ENCODE measurements around the gene C17orf58. TPM values are rescaled to one million over a fixed set of nuclear protein-coding genes. Genes with fewer than 3 reads are reported as not detected.
A peak's percentile ranks its signal among the peaks of the same experiment; 100 is the strongest.

The C17orf58 gene
- total RNA-seq, 1 experiment from 2014 or later: 14.4 TPM

- Mint-ChIP-seq H3K4me1 (ENCODE audit: low read depth, unreplicated experiment) (peaks cover 6% of the 10 kb centered on the region), H3K4me3 (ENCODE audit: unreplicated experiment) (peak overlapping the region; percentile 89), H3K9me3 (ENCODE audit: unreplicated experiment) (no peaks in the 10 kb centered on the region), H3K27ac (ENCODE audit: unreplicated experiment) (peak overlapping the region; percentile 94), H3K36me3 (ENCODE audit: insufficient read depth, unreplicated experiment) (peaks cover 51% of the 10 kb centered on the region), H3K27me3 (ENCODE audit: insufficient read depth, unreplicated experiment) (no peaks in the 10 kb centered on the region)
- POLR2A ChIA-PET: interaction anchor here (0.5 to 1.1 kb wide), 13 partner anchors 9 to 423 kb away, joined by 3 to 15 read pairs (median 4); partner anchors contain the start of gene WIPI1
- CTCF ChIA-PET: interaction anchor here (1.0 kb wide), 1 partner anchor 15 kb away, joined by 5 read pairs; no protein-coding TSS in a partner anchor
- H3K9me3 ChIP-seq: no peaks in the 10 kb centered on the region
- no peak for TF ChIP-seq CTCF (IDR thresholded peaks at IDR 0.05; ENCODE audit: insufficient read depth in 1 of 2, low read depth in 1 of 2, low read length in 1 of 2, severe bottlenecking in 1 of 2, unreplicated experiment in 1 of 2)
- no peaks in the 10 kb centered on the region; the same call in 1 of the 2 replicates for H3K36me3 ChIP-seq (ENCODE audit: control insufficient read depth, insufficient read depth, low read length)
- intact Hi-C loops (cut with micrococcal nuclease; ENCODE audit: unreplicated experiment): loop anchor here (5.0 kb wide), 1 partner anchor 67 kb away; no protein-coding TSS in a partner anchor
- H3K4me3 ChIP-seq (ENCODE audit: low read depth, low read length): peak overlapping the region; percentile 30
- BruUV-seq (replicated peaks): no TSS peak
- no peaks in the 10 kb centered on the region for H3K27me3 ChIP-seq (replicated peaks; ENCODE audit: control insufficient read depth, insufficient read depth, low read length)
- 0 out of 2 replicates have a peak, but pooled peaks cover 3% of the 10 kb centered on the region for H3K4me1 ChIP-seq
- DNase-seq: peak; percentile 96
Observed at GRCh38 chr17:68035131-68035522, 38.9 kb upstream of the C17orf58 start.

GRCh38 chr17:68034452-68034776 is 38.1 kb upstream of the C17orf58 start:
- peaks cover 44% of the 10 kb centered on the region for H3K36me3 Mint-ChIP-seq (ENCODE audit: insufficient read depth, unreplicated experiment)
- no peak for DNase-seq
- peak overlapping the region; percentile 89 for H3K4me3 Mint-ChIP-seq (ENCODE audit: unreplicated experiment)
- no peaks in the 10 kb centered on the region for H3K27me3 Mint-ChIP-seq (ENCODE audit: insufficient read depth, unreplicated experiment)
- TF ChIP-seq CTCF (IDR thresholded peaks at IDR 0.05; ENCODE audit: insufficient read depth in 1 of 2, low read depth in 1 of 2, low read length in 1 of 2, severe bottlenecking in 1 of 2, unreplicated experiment in 1 of 2): no peak
- intact Hi-C loops (cut with micrococcal nuclease; ENCODE audit: unreplicated experiment): loop anchor here (1.0 kb wide), 1 partner anchor 14 kb away; no protein-coding TSS in a partner anchor
- Histone ChIP-seq H3K4me1 (0 out of 2 replicates have a peak, but pooled peaks cover 3% of the 10 kb centered on the region), H3K4me3 (ENCODE audit: low read depth, low read length) (peak overlapping the region; percentile 30), H3K36me3 (ENCODE audit: control insufficient read depth, insufficient read depth, low read length) (no peaks in the 10 kb centered on the region; the same call in 1 of the 2 replicates), H3K9me3 (no peaks in the 10 kb centered on the region), H3K27me3 (replicated peaks; ENCODE audit: control insufficient read depth, insufficient read depth, low read length) (no peaks in the 10 kb centered on the region)
- peaks cover 6% of the 10 kb centered on the region for H3K4me1 Mint-ChIP-seq (ENCODE audit: low read depth, unreplicated experiment)
- H3K9me3 Mint-ChIP-seq (ENCODE audit: unreplicated experiment): no peaks in the 10 kb centered on the region
- ChIA-PET CTCF (interaction anchor here (1.3 kb wide), 1 partner anchor 14 kb away, joined by 3 read pairs; no protein-coding TSS in a partner anchor), POLR2A (interaction anchor here (1.8 kb wide), 1 partner anchor 15 kb away, joined by 10 read pairs; no protein-coding TSS in a partner anchor)
- no TSS peak for BruUV-seq (replicated peaks)
- H3K27ac Mint-ChIP-seq (ENCODE audit: unreplicated experiment): peak overlapping the region; percentile 70

- Mint-ChIP-seq H3K27me3 (ENCODE audit: insufficient read depth, unreplicated experiment) (no peaks in the 10 kb centered on the region), H3K4me1 (ENCODE audit: low read depth, unreplicated experiment) (peaks cover 6% of the 10 kb centered on the region), H3K36me3 (ENCODE audit: insufficient read depth, unreplicated experiment) (peaks cover 38% of the 10 kb centered on the region), H3K4me3 (ENCODE audit: unreplicated experiment) (peak overlapping the region; percentile 89), H3K9me3 (ENCODE audit: unreplicated experiment) (no peaks in the 10 kb centered on the region), H3K27ac (ENCODE audit: unreplicated experiment) (peak overlapping the region; percentile 70)
- H3K9me3 ChIP-seq: no peaks in the 10 kb centered on the region
- H3K4me1 ChIP-seq: 0 out of 2 replicates have a peak, but pooled peaks cover 4% of the 10 kb centered on the region
- peak overlapping the region; percentile 30 for H3K4me3 ChIP-seq (ENCODE audit: low read depth, low read length)
- no peaks in the 10 kb centered on the region for H3K27me3 ChIP-seq (replicated peaks; ENCODE audit: control insufficient read depth, insufficient read depth, low read length)
- no peaks in the 10 kb centered on the region; the same call in 1 of the 2 replicates for H3K36me3 ChIP-seq (ENCODE audit: control insufficient read depth, insufficient read depth, low read length)
- BruUV-seq (replicated peaks): no TSS peak
- intact Hi-C loops (cut with micrococcal nuclease; ENCODE audit: unreplicated experiment): loop anchor here (1.0 kb wide), 1 partner anchor 14 kb away; no protein-coding TSS in a partner anchor
- ChIA-PET POLR2A (interaction anchor here (0.6 to 1.8 kb wide), 3 partner anchors 14 to 449 kb away, joined by 4 to 10 read pairs (median 4); no protein-coding TSS in a partner anchor), CTCF (interaction anchor here (0.5 to 1.3 kb wide), 2 partner anchors 14 to 319 kb away, joined by 3 read pairs; no protein-coding TSS in a partner anchor)
- DNase-seq: peak; percentile 83 to 84
- no peak for TF ChIP-seq CTCF (IDR thresholded peaks at IDR 0.05; ENCODE audit: insufficient read depth in 1 of 2, low read depth in 1 of 2, low read length in 1 of 2, severe bottlenecking in 1 of 2, unreplicated experiment in 1 of 2)
Observed at GRCh38 chr17:68033636-68034451, 37.6 kb upstream of the C17orf58 start.

Data from Caco-2 (cell line).